Measurements from ENCODE around the gene PTGR2. TPM values are rescaled to one million over a fixed set of nuclear protein-coding genes. Genes with fewer than 3 reads are reported as not detected.

PTGR2 gene
- total RNA-seq, 5 donors from 2014 or later (not counting 1 experiment from before 2014, with no cell fraction given), result 1.3 to 3.5 (median 2.9) TPM

- Mint-ChIP-seq H3K36me3 (no peaks in the 10 kb centered on the region), H3K4me1 (peaks cover 0 to 6% (median 0%) of the 10 kb centered on the region in 3 donors), H3K27me3 (peaks cover 7 to 8% of the 10 kb centered on the region in 2 donors), H3K4me3 (no peak overlapping the region), H3K27ac (no peak overlapping the region), H3K9me3 (no peaks in the 10 kb centered on the region)
- Histone ChIP-seq H3K27ac (ENCODE audit: low read length) (no peak overlapping the region), H3K4me3 (ENCODE audit: control insufficient read depth in 1 of 2, extremely low read depth in 1 of 2, low read length in 1 of 2) (no peak overlapping the region), H3K27me3 (replicated peaks in 1 of 2; ENCODE audit: control insufficient read depth in 2 of 2, extremely low read depth in 1 of 2, insufficient read depth in 2 of 2, low read length in 1 of 2) (peaks cover 0 to 3% of the 10 kb centered on the region in 2 experiments), H3K36me3 (ENCODE audit: control insufficient read depth in 2 of 2, extremely low read depth in 1 of 2, insufficient read depth in 1 of 2, low read length in 1 of 2) (no peaks in the 10 kb centered on the region), H3K4me1 (ENCODE audit: control insufficient read depth in 1 of 2, extremely low read depth in 1 of 2, insufficient read depth in 2 of 2, low read length in 2 of 2) (no peaks in the 10 kb centered on the region), H3K9me3 (no peaks in the 10 kb centered on the region)
- DNase-seq, result no peak
- no peak for ATAC-seq (replicated peaks in 1 of 4)
- POLR2A ChIA-PET, result interaction anchor here in 1 of 2 donors (0.6 kb wide), 1 partner anchor 125 kb away, joined by 3 read pairs; no protein-coding TSS in a partner anchor
- 92% methylated on average over 2 of the region's 2 CpGs for WGBS (ENCODE audit: insufficient coverage)
- CTCF ChIA-PET, result interaction anchor here in 1 of 2 donors (0.7 kb wide), 1 partner anchor 12 kb away, joined by 5 read pairs; no protein-coding TSS in a partner anchor
Measured at GRCh38 chr14:73811164-73811503, 40.5 kb upstream of the PTGR2 start.

- Histone ChIP-seq H3K4me1 (ENCODE audit: control insufficient read depth in 1 of 2, extremely low read depth in 1 of 2, insufficient read depth in 2 of 2, low read length in 2 of 2) (no peaks in the 10 kb centered on the region), H3K27ac (ENCODE audit: low read length) (no peak overlapping the region), H3K4me3 (ENCODE audit: control insufficient read depth in 1 of 2, extremely low read depth in 1 of 2, low read length in 1 of 2) (no peak overlapping the region), H3K9me3 (no peaks in the 10 kb centered on the region), H3K36me3 (ENCODE audit: control insufficient read depth in 2 of 2, extremely low read depth in 1 of 2, insufficient read depth in 1 of 2, low read length in 1 of 2) (no peaks in the 10 kb centered on the region), H3K27me3 (replicated peaks in 1 of 2; ENCODE audit: control insufficient read depth in 2 of 2, extremely low read depth in 1 of 2, insufficient read depth in 2 of 2, low read length in 1 of 2) (peaks cover 0 to 5% of the 10 kb centered on the region in 2 experiments)
- Mint-ChIP-seq H3K27me3 (peaks cover 7 to 8% of the 10 kb centered on the region in 2 donors), H3K4me1 (peaks cover 0 to 12% (median 0%) of the 10 kb centered on the region in 3 donors), H3K27ac (no peak overlapping the region), H3K9me3 (no peaks in the 10 kb centered on the region), H3K4me3 (no peak overlapping the region), H3K36me3 (no peaks in the 10 kb centered on the region)
- ChIA-PET POLR2A (interaction anchor here (0.6 kb wide), 3 partner anchors 26 to 92 kb away, joined by 3 to 4 read pairs (median 3); no protein-coding TSS in a partner anchor), CTCF (interaction anchor here in 1 of 2 donors (0.5 kb wide), 1 partner anchor 126 kb away, joined by 6 read pairs; no protein-coding TSS in a partner anchor)
- ATAC-seq (replicated peaks in 1 of 4) (no peak), DNase-seq (no peak)
- 90% methylated on average over 2 of the region's 4 CpGs for WGBS (ENCODE audit: insufficient coverage)
Measured at GRCh38 chr14:73814153-73814552, 37.5 kb upstream of the PTGR2 start.

- peaks cover 5 to 8% of the 10 kb centered on the region in 2 donors for H3K27me3 Mint-ChIP-seq
- H3K27ac Mint-ChIP-seq, result no peak overlapping the region
- no peak overlapping the region for H3K4me3 Mint-ChIP-seq
- no peaks in the 10 kb centered on the region for H3K9me3 Mint-ChIP-seq
- H3K36me3 Mint-ChIP-seq, result no peaks in the 10 kb centered on the region
- CTCF ChIA-PET, result interaction anchor here in 1 of 2 donors (0.6 kb wide), 1 partner anchor 19 kb away, joined by 7 read pairs; no protein-coding TSS in a partner anchor
- Histone ChIP-seq H3K27me3 (replicated peaks in 1 of 2; ENCODE audit: control insufficient read depth in 2 of 2, extremely low read depth in 1 of 2, insufficient read depth in 2 of 2, low read length in 1 of 2) (peaks cover 0 to 2% of the 10 kb centered on the region in 2 experiments), H3K9me3 (no peaks in the 10 kb centered on the region), H3K4me1 (ENCODE audit: control insufficient read depth in 1 of 2, extremely low read depth in 1 of 2, insufficient read depth in 2 of 2, low read length in 2 of 2) (no peaks in the 10 kb centered on the region), H3K4me3 (ENCODE audit: control insufficient read depth in 1 of 2, extremely low read depth in 1 of 2, low read length in 1 of 2) (no peak overlapping the region), H3K27ac (ENCODE audit: low read length) (no peak overlapping the region), H3K36me3 (ENCODE audit: control insufficient read depth in 2 of 2, extremely low read depth in 1 of 2, insufficient read depth in 1 of 2, low read length in 1 of 2) (no peaks in the 10 kb centered on the region)
- peaks cover 0 to 12% (median 0%) of the 10 kb centered on the region in 3 donors for H3K4me1 Mint-ChIP-seq
- 74% methylated on average over 4 of the region's 5 CpGs for WGBS (ENCODE audit: insufficient coverage)
- no peak for DNase-seq
- no peak for ATAC-seq (replicated peaks in 1 of 4)
- POLR2A ChIA-PET, result interaction anchor here in 1 of 2 donors (0.7 kb wide), 2 partner anchors 67 to 88 kb away, joined by 3 to 4 read pairs; no protein-coding TSS in a partner anchor
Measured at GRCh38 chr14:73815849-73816248, 35.8 kb upstream of the PTGR2 start.

DNA sequence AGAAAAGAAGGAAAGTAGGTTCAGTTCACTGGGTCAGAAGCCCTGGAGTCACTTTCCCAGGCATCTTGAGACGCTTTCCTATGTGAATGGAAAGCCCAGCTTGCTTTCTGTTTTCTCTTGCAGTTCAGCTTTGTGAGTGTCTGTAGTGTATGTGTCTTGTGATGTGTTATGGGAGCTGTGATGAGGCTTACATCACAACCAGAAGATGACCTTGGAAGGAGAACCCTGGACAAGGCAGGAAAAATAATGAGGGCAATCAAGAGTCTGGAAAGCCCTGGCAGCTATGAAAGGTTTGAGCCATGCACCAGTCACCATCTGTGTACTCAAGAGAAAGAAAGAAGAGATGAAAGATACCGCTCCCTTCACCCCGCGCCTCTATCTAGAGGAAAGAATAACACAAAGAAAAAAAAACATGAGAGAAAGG, 35.2 kb upstream of the PTGR2 start:
- Mint-ChIP-seq H3K9me3 (no peaks in the 10 kb centered on the region), H3K27me3 (peaks cover 0 to 6% of the 10 kb centered on the region in 2 donors), H3K36me3 (no peaks in the 10 kb centered on the region), H3K4me1 (peaks cover 0 to 12% (median 0%) of the 10 kb centered on the region in 3 donors), H3K27ac (no peak overlapping the region), H3K4me3 (no peak overlapping the region)
- H3K36me3 ChIP-seq (ENCODE audit: control insufficient read depth in 2 of 2, extremely low read depth in 1 of 2, insufficient read depth in 1 of 2, low read length in 1 of 2), result no peaks in the 10 kb centered on the region
- H3K27ac ChIP-seq (ENCODE audit: low read length), result no peak overlapping the region
- no peaks in the 10 kb centered on the region for H3K4me1 ChIP-seq (ENCODE audit: control insufficient read depth in 1 of 2, extremely low read depth in 1 of 2, insufficient read depth in 2 of 2, low read length in 2 of 2)
- ATAC-seq (replicated peaks in 1 of 4) (peak in 1 of 4 experiments; percentile 54), DNase-seq (no peak)
- POLR2A ChIA-PET, result interaction anchor here (0.6 to 0.7 kb wide), 3 partner anchors 30 to 88 kb away, joined by 3 to 4 read pairs (median 3); no protein-coding TSS in a partner anchor
- 29% methylated on average over 1 of the region's 4 CpGs for WGBS (ENCODE audit: insufficient coverage)
- no peak overlapping the region for H3K4me3 ChIP-seq (ENCODE audit: control insufficient read depth in 1 of 2, extremely low read depth in 1 of 2, low read length in 1 of 2)
- no peaks in the 10 kb centered on the region for H3K9me3 ChIP-seq
- CTCF ChIA-PET, result interaction anchor here (0.5 to 0.6 kb wide), 2 partner anchors 20 to 87 kb away, joined by 3 to 6 read pairs; no protein-coding TSS in a partner anchor
- peaks cover 0 to 2% of the 10 kb centered on the region in 2 experiments for H3K27me3 ChIP-seq (replicated peaks in 1 of 2; ENCODE audit: control insufficient read depth in 2 of 2, extremely low read depth in 1 of 2, insufficient read depth in 2 of 2, low read length in 1 of 2)

DNA sequence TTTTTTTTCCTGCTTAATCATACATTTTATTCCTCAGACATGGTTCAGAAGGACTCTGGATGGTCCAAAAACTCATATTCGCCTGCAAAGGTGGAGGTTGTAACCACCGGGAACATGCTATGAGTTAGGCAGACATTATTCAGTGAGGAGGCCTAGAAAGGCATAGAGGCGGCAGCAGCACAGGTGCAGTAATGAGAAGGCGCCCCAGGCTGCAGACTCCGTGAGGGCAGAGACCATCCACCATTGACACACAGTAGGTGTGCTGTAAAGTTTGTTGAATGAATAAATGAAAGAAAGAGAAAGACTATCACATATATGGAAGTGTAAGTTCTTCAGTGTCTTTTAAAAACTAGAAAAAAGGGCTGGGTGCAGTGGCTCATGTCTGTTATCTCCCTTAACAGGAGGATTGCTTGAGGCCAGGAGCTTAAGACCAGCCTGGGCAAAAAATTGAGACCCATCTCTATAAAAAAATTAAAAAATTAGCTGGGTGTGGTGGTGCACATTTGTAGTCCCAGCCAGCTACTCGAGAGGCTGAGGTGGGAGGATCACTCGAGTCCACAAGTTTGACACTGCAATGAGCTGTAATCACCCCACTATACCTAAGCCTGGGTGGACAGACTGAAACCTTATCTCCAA, 34.5 kb upstream of the PTGR2 start:
- DNase-seq, result no peak
- Histone ChIP-seq H3K27ac (ENCODE audit: low read length) (no peak overlapping the region), H3K36me3 (ENCODE audit: control insufficient read depth in 2 of 2, extremely low read depth in 1 of 2, insufficient read depth in 1 of 2, low read length in 1 of 2) (no peaks in the 10 kb centered on the region), H3K4me1 (ENCODE audit: control insufficient read depth in 1 of 2, extremely low read depth in 1 of 2, insufficient read depth in 2 of 2, low read length in 2 of 2) (no peaks in the 10 kb centered on the region), H3K27me3 (replicated peaks in 1 of 2; ENCODE audit: control insufficient read depth in 2 of 2, extremely low read depth in 1 of 2, insufficient read depth in 2 of 2, low read length in 1 of 2) (peaks cover 0 to 2% of the 10 kb centered on the region in 2 experiments), H3K9me3 (no peaks in the 10 kb centered on the region), H3K4me3 (ENCODE audit: control insufficient read depth in 1 of 2, extremely low read depth in 1 of 2, low read length in 1 of 2) (no peak overlapping the region)
- Mint-ChIP-seq H3K9me3 (no peaks in the 10 kb centered on the region), H3K27ac (no peak overlapping the region), H3K4me1 (peaks cover 0 to 12% (median 0%) of the 10 kb centered on the region in 3 donors), H3K36me3 (no peaks in the 10 kb centered on the region), H3K27me3 (peaks cover 0 to under 1% of the 10 kb centered on the region in 2 donors), H3K4me3 (no peak overlapping the region)
- ATAC-seq (replicated peaks in 1 of 4), result no peak
- ChIA-PET CTCF (interaction anchor here in 1 of 2 donors (0.6 kb wide), 1 partner anchor 88 kb away, joined by 3 read pairs; no protein-coding TSS in a partner anchor), POLR2A (interaction anchor here in 1 of 2 donors (0.6 kb wide), 1 partner anchor 29 kb away, joined by 3 read pairs; no protein-coding TSS in a partner anchor)
- WGBS (ENCODE audit: insufficient coverage), result no CpG with 5 or more reads among the region's 7 CpGs

DNA sequence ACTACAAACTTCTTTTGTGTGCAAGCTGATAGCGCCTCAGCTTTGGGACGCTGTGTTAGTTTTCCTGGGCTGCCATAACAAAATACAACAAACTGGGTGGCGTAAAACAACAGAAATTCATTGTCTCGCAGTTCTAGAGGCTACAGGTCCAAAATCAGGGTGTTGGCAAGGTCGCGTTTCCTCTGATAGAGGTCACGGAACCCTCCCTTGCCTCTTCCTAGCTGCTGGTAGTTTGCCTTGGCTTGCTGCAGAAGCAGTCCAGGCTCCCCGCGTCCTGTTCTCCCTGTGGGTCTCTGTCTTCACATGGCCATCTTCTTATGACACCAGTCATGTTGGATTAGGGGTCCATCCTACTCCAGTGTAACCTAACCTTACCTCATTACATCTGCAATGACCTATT, 32.8 kb upstream of the PTGR2 start:
- Histone ChIP-seq H3K36me3 (ENCODE audit: control insufficient read depth in 2 of 2, extremely low read depth in 1 of 2, insufficient read depth in 1 of 2, low read length in 1 of 2) (no peaks in the 10 kb centered on the region), H3K27ac (ENCODE audit: low read length) (no peak overlapping the region), H3K4me3 (ENCODE audit: control insufficient read depth in 1 of 2, extremely low read depth in 1 of 2, low read length in 1 of 2) (no peak overlapping the region), H3K9me3 (no peaks in the 10 kb centered on the region), H3K4me1 (ENCODE audit: control insufficient read depth in 1 of 2, extremely low read depth in 1 of 2, insufficient read depth in 2 of 2, low read length in 2 of 2) (no peaks in the 10 kb centered on the region), H3K27me3 (replicated peaks in 1 of 2; ENCODE audit: control insufficient read depth in 2 of 2, extremely low read depth in 1 of 2, insufficient read depth in 2 of 2, low read length in 1 of 2) (peaks cover 0 to 2% of the 10 kb centered on the region in 2 experiments)
- H3K27me3 Mint-ChIP-seq, result no peaks in the 10 kb centered on the region
- H3K27ac Mint-ChIP-seq, result no peak overlapping the region
- H3K4me1 Mint-ChIP-seq, result peaks cover 0 to 12% (median 0%) of the 10 kb centered on the region in 3 donors
- DNase-seq, result no peak
- H3K4me3 Mint-ChIP-seq, result no peak overlapping the region
- POLR2A ChIA-PET, result no interaction called here
- no peaks in the 10 kb centered on the region for H3K9me3 Mint-ChIP-seq
- WGBS (ENCODE audit: insufficient coverage), result 88% methylated on average over 2 of the region's 9 CpGs
- H3K36me3 Mint-ChIP-seq, result no peaks in the 10 kb centered on the region
- no peak for ATAC-seq (replicated peaks in 1 of 4)
- CTCF ChIA-PET, result interaction anchor here (0.6 to 0.7 kb wide), 3 partner anchors 89 to 813 kb away, joined by 4 to 12 read pairs (median 10); no protein-coding TSS in a partner anchor
